Stimulated activated CD4-positive, alpha-beta T cell treated with anti-CD3 and anti-CD28 coated beads, Interleukin-1b, Interleukin-23, amount 100 ng/mL, for 4 hours (primary cell): ENCODE data around the gene DOK3.
A peak's percentile ranks its signal among the peaks of the same experiment; 100 is the strongest.
"Not testable (repeated sequence)": the region's sequence is repeated elsewhere in the genome, so short reads cannot be mapped to it uniquely, and the experiment has no call there.

Experiments
- DNase-seq, 2 donors: peaks; one replicate each; pipeline ENCODE4 v3.0.0-alpha.2; 2020; ENCODE audit warnings: low read depth in 2 of 2

DOK3 gene

GRCh38 chr5:177497292-177498012 is 12.2 kb downstream of the DOK3 start, which contains the start of gene PDLIM7:
PDLIM7 (minus strand) TSS chr5:177497604; CDS start chr5:177496512, 1,092 bp downstream.
- DNase-seq: peak; percentile 94

GRCh38 chr5:177496727-177497291 is 12.8 kb downstream of the DOK3 start:
- DNase-seq: no peak

DNA sequence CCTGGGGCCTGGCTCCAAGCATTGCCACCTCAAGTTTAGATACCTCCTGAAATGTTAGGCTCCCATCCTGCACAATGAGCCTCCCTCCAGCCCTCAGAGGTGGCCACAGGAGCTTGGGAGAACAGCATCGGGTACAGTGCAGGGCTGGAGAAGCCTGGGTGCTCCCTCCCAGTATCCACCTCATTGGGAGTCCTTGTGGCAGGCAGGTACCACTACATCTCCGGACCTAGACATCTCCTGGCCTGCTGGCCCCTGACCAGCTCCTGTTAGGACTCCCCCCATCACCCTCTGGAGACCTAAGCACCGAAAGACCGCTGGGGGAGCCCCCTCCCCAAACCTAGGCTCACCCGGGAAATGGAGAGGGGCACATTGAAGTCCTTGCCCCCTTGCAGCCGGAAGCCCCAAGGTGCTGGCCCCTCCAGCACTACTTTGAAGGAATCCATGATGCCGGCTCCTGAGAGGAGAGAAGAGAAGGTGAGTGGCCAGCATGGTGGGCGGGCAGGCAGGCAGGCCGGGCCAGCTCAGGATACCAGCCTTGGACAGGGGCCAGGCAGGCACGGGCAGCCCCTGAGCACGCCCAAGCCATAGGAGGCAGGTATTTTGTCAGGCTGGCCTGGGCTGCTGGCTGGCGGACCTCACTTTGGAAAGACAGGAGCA is 13.4 kb downstream of the DOK3 start:
- no peak for DNase-seq

DNA sequence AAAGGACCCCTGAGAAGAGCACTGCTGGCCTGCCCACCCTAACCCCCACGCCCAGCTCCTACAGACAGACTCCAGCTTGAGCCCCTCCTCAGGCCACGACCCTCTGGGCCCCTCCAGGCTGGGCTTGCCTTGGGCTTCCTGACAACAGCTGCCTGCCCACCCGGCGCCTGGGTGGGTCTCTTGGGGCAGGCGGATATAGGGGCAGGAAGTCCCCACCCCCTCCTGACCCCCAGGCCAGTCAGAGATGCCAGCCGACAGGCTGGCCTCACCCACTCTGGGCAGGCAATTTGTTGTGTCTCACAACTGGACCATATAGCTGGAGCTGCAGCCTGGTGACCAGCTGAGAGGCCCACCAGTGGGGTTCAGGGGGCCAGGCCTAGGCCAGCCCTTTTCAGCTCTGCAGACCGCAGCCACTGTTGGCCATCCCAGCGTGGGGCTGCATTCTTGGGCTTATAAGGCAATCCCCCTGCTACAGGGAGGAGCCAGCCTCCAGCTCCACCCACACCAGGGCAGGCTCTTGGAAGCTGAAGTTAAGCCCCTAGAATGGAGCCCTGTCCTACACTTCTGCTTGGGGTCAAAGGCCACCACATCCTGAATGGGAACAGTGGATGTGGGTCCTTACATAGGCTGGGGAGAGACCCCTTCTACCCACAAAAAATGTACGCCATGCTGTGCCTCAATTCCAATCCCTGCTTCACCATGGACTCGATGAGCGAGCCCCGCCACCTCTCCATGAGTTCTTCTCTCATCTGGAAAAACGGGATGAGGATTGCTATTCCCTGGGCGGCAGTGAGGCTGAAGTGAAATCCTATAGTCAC is 14.2 kb downstream of the DOK3 start:
- DNase-seq: no peak

- DNase-seq: no peak
These were observed 15.1 kb downstream of the DOK3 start for GRCh38 chr5:177494346-177495195.

DNA sequence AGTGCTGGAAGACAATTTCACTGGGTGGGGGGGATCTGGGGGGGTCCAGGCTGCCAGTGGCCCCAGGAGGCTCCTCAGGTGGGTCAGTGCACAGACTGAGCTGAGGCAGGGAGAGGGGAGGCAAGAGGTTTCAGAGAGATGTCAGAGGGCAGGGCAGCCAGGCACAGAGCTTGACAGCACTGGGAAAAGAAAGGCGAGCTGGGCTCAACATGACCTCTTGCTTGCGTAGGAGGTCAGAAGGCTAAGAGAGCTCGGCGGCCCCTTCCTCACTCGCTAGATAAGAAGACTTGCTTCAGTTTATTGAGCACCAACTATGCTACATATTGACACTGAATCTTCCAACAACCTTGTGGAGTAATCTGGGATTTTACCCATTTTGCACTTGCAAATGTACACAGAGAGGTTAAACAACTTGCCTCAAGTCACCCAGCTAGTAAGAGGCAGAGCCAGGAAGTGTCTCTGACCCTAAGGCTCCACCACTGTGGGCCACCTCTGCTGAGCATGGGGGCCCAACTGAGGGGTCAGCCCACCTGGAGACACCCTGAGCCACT is 15.8 kb downstream of the DOK3 start:
- no peak for DNase-seq

DNA sequence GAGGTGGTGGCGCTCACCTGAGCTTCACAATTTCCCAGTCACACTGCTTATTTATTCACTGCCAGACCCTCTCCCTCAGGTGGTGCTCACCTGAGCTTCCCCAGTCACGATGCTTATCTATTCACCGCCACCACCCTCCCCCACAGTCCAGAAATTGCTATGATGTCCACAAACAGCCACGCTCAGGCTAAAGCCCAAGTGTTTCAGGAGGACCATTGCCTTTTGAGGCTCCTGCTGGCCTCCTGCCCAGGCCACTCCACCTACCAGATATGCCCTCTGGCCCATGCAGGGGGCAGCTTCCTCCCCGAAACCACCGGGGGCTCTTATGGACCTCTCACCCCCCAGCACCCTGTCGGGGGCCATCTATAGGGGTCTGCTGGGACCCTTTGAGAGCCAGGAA is 16.8 kb downstream of the DOK3 start:
- DNase-seq: no peak

DNA sequence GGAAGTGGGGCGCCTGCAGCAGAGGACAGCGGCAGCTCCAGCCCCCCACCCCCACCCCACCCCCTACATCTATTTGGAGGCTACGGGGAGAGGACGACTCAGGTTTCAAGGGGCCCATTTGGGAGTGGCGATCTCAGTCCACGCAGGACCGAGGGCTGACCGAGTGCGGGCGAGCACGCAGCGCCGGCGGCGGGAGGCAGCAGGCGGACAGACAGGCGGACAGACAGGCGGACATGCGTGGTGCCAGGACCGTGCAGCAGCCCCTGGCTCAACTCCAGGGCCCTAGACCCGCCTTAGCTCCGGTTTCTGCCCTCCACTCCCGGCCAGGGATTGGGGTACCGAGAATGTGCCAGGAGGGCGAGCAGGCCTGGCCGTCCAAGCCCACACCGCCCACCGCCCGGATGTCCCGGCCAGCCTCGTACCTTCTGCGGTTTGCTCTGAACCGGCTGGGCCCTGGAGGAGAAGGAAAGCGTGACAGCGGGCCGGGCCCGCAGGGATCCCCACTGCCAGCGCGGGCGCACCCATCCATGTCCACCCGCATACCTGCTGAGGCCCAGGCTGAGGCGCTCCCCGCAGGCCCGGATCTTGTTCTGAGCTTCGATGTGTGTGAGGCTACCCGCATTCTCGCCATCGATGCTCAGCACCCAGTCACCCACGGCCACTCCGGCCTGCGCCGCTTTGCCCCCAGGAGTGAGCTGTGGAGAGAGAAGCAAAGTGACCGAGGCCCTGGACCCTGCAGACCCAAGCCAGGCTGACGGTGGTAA is 17.5 kb downstream of the DOK3 start:
- DNase-seq: no peak

GRCh38 chr5:177491429-177491945 is 18.1 kb downstream of the DOK3 start:
- DNase-seq: no peak

DNA sequence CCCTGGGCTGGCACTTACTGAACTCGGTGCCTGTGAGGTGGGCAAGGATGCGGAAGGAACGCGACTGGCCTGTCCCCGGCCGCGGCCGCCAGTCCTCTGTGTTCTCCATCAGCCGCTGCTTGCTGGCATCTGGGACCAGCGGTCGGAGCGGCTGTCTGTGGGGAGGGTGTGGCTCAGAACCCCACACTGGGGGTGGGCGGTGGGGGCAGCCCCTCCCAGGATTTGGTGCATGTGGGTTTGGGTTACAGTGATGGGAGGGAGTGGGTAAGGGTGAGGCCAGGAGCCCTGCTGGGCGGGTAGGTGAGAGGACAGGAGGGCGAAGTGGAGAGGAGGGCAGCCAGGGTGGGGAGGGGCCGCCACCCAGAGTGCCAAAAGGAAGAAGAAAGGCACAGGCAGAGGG is 18.6 kb downstream of the DOK3 start:
- DNase-seq: no peak

DNA sequence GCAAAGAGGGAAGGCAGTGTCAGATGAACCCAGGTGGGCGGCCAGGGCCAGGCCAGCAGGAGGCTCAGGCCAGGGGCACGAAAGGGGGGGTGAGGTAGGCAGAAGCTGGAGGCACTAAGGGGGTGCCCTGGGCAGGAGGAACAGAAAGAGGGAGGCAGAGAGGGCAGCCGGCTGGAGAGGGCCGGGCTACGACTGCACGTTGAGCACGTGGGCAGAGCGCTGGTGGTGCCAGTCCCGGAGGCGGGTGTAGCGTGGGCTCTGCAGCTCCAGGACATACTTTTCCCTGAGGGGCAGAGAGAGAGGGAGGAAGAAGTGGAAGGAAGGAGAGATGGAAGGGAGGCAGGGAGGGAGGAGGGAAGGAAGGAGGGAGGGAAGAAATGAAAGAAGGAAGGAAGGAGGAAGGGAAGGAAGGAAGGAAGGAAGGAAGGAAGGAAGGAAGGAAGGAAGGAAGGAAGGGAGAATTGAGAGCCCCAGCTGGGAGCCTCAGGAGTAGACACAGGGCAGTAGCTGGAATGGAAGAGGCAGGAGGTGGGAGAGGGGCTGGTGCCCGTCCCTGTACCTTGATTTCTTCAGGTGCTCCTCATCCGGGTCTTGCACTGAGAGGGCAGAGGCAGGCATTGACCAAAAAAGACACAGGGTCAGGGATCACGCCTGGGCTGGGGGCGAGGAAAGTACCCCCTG is 19.2 kb downstream of the DOK3 start:
- no peak for DNase-seq

GRCh38 chr5:177489119-177489716 is 20.4 kb downstream of the DOK3 start:
- no peak for DNase-seq

- no peak for DNase-seq
These were observed 21.7 kb downstream of the DOK3 start for GRCh38 chr5:177487975-177488374.

- DNase-seq: no peak
These were observed 22.5 kb downstream of the DOK3 start for GRCh38 chr5:177487144-177487543.

- DNase-seq: no peak
These were observed 23.4 kb downstream of the DOK3 start for GRCh38 chr5:177486256-177486655.

DNA sequence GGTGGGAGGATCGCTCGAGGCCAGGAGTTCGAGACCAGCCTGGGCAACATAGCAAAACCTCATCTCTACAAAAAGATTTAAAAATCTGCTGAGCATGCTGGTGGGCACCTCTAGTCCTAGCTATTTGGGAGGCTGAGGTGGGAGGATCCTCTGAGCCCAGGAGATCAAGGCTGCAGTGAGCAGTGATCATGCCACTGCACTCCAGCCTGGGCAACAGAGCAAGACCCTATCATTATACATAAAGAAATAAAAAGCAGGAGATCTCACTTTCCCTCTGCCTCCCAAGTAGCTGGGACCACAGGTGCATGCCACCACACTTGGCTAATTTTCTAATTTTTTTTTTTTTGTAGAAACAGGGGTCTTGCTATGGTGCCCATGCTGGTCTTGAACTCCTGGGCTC is 23.9 kb downstream of the DOK3 start:
- not testable (repeated sequence) for DNase-seq

GRCh38 chr5:177484902-177485549 is 24.6 kb downstream of the DOK3 start:
- no peak for DNase-seq
